Glomerular visceral epithelial cell (primary cell): Measurements from ENCODE around the gene RANBP10.
"Not testable (repeated sequence)": the region's sequence is repeated elsewhere in the genome, so short reads cannot be mapped to it uniquely, and the experiment has no call there.

ENCODE experiments used
- DNase-seq: peaks from one replicate; pipeline ENCODE4 v3.0.0-alpha.2; 2016; ENCODE audit errors: extremely low spot score

RANBP10 gene

DNA sequence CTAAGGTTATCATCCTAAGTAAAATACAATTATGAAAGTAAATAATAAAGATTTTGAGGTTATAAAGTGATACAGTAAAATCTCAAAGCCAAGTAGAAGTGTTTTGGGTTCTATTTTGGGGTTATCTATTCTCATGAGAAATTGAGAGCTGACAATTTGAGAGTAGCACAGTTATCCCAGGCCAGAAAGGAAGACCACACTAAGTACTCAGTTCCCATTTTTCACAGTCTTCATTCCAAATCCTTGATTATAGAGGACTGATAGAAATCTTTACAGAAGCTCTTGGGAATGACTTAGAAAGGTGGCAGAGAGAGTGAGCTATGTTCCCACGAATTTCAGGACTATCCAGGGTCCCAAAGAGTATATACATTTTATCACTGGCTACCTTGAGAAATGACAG is 91.8 kb downstream of the RANBP10 start:
- no peak for DNase-seq

DNA sequence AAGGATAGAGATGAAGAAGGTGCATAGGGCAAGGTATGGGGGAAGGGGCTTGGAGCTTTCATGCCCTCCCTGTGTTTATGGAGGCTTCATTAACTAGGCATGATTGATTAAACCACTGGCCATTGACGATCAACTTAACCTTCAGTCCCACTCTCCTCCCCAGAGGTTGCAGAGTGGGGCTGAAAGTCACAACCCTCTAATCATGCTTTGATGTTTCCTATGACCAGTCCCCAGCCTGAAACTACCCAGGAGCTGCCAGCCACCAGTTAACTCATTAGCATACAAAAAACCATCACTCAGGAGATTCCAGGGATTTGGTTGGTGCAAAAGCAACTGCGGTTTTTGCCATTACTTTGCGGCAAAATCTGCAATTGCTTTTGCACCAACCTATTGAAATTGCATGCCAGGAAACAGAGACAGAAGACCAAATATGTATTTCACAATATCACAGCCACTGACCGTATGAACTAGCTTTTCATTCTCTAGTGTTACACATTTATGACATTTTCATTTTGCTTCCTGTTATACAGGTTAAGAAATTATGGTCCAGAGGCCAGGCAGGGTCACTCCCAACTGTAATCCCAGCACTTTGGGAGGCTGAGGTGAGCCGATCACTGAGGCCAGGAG is 92.6 kb downstream of the RANBP10 start:
- no peak for DNase-seq

DNA sequence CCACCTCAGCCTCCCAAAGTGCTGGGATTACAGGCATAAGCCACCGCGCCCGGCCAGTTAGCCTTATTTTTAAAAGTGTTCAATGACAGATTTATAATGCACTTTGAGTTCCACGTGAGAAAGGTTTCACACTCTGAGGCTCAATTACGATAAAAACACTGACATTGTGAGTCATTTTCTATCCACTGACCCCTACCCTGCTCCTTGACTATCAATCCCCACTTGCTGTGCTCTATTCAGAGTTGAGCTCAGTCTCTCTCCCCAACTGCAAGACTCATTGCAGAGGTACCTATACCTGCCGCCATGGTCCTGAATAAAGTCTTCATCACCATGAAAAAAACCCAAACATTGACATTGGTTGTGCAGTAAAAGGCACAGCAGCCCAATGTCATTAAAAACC is 95.8 kb downstream of the RANBP10 start:
- no peak for DNase-seq

DNA sequence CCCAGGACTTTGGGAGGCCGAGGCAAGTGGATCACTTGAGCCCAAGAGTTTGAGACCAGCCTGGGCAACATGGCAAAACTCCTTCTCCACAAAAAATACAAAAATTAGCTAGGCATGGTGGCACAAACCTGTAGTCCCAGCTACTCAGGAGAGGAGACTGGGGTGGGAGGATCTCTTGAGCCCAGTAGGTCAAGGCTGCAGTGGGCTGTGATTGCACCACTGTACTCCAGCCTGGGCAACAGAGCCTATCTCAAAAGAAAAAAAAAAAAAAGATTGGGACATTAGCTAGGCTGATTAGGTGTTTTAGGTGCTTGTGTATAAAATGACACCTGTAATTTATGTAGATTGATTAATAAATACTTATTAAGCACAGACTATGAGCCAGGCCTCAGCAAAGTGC is 97.3 kb downstream of the RANBP10 start:
- DNase-seq = no peak

DNA sequence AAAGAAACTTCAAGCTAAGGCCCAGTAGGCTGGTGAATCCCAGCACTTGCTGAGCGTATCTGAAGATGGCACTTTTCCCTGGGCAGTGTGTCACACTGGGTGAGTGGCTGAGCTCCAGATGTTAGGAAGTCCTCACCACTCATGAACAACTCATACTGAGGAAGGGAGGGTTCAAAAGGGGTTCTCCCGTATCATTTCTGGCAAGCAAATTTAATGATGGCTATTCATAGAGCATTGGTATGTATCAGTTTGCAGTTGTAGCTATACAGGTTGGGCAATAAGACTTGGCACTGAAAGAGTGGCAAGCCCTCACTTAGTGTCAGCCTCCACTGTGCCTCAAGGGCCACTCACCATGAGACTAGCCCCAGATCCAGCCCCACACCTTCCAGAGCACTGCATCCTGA is 98.0 kb downstream of the RANBP10 start:
- no peak for DNase-seq

DNA sequence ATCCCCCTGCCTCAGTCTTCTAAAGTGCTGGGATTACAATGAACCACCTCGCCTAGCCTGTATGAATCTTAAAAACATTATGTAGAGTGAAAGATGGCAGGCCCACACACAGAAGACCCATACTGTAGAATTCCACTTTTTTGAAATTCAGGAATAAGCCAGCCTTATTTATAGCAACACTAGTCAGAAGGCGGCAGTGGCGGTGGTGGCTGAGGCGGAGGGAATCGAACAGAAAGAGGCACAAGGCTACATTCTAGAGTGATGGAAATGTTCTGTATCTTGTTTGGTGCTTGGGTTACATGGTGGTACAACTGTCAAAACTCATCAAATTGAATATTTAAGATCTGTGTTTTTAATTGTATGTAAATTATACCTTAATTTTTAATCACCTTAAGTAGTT is 98.6 kb downstream of the RANBP10 start:
- no peak for DNase-seq

DNA sequence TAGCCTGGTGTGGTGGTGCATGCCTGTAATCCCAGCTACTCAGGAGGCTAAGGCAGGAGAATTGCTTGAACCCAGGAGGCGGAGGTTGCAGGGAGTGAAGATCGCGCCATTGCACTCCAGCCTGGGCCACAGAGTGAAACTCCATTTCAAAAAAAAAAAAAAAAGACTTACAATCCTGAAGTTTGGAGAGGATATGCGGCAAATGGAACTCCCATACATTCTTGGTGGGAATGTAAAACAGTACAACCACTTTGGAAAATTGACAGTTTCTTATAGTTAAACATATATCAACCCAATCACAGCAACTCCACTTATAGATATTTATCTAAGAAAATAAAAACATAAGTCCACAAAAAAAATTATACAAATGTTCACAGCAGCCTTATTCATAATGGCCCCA is 99.2 kb downstream of the RANBP10 start:
- no peak for DNase-seq

DNA sequence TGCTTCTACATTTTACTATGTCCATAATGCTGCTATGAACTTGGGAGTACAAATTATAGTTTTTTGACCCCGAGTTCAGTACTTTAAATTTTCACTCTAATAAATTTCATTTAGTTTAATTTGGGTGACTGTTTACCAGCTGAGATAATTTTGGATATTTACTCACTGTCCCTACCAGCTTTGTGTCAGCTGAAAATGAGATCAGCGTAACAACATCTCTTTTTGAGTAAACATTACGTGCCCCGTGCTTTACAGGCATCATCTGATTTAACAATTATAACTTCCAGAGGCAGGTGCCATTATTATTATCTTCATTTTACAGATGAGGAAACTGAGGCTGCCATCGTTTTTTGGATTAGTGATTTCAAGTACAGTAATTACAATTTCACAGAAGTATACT is 102.2 kb downstream of the RANBP10 start:
- no peak for DNase-seq

DNA sequence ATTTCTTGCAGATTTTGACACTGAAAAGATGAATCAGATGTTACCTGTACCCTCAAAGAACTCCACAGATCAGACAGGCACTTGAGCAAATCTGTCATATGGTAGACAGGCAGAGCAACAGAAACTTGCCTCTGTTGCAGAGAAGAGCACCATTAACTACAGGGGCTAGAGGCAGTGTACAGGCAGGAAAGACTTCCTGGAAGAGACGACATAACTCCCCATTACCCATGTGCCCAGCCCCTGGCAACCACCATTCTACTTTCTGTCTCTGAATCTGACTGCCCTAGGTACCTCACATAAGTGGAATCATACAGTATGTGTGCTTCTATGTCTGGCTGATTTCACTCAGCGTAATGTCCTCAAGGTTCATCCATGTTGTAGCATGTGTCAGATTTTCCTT is 102.7 kb downstream of the RANBP10 start:
- no peak for DNase-seq

DNA sequence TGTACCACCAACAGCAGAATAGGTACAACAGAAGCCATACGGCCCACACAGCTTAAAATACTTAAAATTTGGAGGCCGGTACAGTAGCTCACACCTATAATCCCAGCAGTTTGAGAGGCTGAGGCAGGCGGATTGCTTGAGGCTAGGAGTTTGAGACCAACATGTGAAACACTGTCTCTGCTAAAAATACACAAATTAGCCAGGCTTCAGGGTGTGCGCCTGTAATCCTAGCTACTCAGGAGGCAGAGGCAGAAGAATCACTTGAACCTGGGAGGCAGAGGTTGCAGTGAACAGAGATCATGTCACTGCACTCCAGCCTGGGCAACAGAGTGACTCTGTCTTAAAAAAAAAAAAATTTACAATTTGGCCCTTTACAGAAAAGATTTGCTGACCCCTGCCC is 104.2 kb downstream of the RANBP10 start:
- no peak for DNase-seq

DNA sequence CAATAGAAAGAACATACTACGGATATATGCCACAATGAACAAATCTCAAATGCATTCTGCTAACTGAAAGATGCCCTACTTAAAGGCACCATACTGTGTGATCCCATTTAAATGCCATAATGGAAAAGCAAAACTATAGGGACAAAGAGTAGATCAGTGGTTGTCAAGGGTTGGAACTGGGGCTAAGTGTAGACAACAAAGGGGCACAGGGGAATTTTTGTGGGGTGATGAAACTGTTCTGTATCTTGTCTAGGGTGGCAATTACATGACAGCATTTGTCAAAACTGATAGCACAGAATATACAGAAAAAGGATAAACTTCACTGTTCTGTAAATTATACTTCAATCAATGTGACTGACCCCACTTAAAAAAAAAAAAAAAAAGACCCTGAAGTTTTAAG is 104.9 kb downstream of the RANBP10 start:
- no peak for DNase-seq

DNA sequence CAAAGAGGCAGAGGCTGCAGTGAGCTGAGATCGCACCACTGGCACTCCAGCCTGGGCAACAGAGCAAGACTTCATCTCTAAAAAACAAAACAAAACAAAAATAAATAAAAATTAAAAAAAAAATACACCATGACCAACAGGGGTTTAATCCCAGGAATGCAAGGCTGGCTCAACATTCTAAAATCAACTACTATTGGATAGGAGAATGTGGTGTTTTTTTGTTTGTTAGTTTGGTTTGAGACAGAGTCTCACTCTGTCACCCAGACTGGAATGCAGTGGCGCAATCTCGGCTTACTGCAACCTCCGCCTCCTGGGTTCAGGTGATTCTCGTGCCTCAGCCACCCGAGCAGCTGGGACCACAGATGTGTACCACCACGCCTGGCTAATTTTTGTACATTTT is 107.1 kb downstream of the RANBP10 start:
- DNase-seq = no peak

DNA sequence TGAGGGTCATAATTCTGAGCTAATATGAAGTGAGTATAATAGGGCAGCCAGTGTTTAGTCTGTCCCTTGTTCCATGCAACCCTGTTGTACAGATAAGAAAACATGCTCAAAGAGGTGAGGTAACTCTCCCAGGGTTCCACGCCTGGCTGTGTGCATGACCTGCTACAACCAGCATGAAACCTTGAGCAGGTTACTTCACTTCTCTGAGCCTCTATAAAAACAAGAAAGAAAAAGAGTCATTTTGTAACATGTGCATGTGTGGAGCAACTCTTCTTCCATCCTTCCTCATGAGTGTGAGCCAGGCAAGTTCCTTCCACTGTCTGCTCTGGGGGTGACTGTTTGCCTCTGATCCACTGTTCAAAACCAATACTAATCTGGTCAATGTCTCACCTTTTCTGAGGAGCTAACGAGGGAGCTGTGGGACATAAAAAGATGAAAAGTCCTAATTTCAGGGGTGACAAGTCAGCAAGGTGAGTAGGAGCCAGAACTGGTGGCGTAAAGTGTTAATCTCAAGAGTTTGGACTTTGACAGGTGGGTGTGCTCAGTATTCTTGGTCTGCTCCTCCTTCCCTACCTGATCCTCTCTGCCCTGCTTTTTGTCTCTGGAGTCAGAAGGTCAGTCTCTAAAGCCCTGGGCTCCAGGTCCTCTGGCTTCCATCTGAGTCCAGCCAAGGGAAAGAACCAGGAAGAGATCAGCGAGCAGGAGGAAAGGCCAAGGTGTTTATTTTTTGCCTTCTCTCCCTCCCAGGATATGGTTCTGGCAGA is 108.8 kb downstream of the RANBP10 start:
- no peak for DNase-seq

DNA sequence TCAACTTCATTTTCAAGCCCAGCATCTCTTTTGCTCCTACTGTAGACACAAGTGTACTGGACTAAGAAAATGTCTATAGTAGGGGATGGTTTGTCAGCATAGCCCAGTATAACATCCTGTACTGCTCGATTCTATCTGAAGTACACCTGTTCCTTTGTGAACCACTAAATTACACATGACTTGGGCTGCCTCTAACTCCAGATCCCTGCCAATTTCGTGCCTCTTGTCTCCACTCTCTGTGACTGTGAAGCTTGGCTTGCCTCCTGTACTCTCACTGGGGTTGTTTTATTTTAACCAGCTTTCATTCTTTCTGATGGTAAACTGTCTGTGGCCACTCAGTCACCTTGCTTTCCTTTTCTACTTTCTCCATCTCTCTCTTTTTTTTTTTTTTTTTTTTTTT is 111.7 kb downstream of the RANBP10 start:
- no peak for DNase-seq

DNA sequence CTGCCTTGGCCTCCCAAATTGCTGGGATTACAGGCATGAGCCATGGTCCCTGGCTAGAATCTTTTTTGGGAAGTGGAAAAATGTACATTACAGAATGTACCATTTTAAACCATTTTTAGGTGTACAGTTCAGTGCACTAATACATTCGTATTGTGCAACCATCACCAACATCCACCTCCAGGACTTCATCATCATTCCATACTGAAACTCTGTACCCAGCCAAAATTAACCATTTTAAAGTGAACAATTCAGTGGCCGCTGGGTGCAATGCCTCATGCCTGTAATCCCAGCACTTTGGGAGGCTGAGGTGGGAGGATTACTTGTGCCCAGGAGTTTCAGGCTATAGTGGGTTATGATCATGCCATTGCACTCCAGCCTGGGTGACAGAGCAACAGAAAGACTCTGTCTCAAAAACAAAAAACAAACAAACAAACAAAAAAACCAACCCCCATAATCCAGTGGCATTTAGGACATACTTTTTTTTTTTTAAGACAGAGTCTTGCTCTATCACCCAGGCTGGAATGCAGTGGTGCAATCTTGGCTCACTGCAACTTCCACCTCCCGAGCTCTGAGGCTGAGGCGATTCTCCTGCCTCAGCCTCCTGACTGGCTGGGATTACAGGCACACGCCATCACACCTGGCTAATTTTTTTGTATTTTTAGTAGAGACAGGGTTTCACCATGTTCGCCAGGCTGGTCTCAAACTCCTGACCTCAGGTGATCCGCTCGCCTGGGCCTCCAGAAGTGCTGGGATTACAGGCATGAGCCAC is 112.7 kb downstream of the RANBP10 start:
- not testable (repeated sequence) for DNase-seq

DNA sequence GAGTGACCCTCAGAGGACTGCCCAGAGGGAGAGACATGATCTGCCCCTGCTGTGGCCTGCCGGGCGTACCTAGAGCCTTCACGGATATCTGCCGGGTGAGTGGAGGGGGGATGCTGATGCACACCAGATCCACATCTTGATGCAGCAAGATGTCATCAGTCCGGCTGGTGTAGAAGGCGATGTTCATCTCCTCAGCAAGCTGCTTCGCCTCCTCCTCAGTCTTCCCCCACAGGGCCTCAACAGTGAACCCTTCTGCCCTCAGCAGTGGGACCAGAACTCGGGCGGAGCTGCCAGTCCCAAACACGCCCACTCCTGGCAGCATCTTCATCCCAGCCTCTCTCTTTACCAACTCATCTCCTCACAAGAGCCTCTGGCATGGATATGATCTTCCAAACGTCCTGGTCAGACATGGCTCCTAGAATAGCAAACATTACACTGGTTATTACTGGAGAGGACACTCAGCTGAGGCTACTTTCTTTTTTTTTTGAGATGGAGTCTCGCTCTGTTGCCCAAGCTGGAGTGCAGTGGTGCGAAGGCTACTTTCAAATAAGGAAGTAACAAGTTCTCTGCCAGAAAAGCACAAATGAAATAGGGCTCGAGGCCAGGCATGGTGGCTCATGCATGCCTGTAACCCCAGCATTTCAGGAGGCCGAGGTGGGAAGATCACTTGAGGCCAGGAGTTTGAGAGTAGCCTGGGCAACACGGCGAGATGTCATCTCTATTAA is 120.8 kb downstream of the RANBP10 start:
- DNase-seq = no peak

DNA sequence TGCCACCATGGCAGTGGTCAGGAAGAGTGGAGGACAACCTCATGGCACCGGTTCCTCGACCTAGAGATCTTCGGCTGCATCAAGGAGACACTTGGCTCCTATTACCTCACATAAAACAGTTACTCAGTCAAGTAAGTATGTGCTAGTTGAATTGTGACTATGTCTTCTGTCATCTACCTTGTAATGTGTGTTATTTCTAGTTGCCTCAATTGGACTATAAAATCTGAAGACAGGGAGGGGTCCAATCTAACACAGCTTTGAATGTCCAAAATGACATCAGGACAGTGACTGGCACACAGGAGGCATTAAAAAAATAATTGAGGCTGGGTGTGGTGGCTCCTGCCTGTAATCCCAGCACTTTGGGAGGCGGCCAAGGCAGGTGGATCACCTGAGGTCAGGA is 122.6 kb downstream of the RANBP10 start:
- DNase-seq = no peak

DNA sequence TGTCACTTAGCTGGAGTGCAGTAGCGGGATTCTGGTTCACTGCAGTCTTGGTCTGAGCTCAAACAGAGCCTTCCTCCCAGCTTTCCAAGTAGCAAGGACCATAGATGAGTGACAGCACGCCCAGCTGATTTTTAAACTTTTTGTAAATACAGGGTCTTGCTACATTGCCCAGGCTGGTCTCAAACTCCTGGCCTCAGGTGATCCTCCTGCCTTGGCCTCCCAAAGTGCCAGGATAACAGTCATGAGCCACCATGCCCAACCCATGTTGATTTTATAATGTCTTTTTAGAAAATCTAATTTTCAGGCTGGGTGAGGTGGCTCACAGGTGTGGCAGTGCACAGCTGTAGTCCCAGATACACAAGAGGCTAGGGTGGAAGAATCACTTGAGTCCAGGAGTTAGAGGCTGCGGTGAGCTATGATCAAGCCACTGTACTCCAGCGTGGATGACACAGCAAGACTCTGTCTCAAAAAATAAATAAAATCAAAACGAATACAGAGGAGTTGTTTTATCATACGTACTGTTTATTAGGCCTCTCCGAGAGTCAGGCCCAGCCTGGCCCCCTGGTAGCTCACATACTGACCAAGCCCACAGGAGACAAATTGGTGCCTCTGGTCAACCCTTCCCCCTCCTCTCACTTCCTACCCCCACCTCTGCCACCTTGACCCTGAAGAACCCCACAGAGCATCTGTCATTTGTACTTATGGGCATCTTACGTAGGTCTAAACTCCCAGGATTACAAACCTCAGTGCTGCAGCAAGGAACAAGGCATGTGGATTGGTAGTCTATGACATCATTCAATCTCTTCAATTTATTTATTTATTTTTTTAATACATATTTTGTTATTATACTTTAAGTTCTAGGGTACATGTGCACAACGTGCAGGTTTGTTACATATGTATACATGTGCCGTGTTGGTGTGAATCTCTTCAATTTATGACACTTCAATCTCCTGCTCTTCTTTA is 126.1 kb downstream of the RANBP10 start:
- no peak for DNase-seq

DNA sequence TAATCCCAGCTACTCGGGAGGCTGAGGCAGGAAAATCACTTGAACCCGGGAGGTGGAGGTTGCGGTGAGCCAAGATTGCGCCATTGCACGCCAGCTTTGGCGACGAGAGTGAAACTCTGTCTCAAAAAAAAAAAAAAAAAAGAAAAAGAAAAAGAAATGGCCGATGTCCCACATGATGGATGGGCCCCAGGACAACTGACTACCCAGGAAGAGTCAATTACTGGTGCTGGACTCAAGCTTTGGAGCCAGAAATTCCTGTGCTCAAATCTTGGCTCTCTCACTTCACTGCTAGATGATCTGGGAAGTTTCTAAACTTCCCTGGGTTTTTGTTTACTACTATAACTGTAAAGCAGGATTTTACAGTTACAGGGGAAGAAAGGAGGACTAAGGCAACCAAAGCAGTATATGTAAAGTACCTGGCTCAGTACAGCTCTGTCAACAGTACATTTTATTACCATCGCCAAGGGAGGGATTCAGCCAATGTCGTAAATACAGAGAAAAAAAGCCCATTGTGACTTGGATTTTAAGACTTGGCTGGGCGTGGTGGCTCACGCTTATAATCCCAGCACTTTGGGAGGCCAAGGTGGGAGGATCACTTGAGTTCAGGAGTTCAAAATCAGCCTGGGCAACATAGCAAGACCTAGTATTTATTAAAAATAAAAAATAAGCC is 127.9 kb downstream of the RANBP10 start:
- no peak for DNase-seq

DNA sequence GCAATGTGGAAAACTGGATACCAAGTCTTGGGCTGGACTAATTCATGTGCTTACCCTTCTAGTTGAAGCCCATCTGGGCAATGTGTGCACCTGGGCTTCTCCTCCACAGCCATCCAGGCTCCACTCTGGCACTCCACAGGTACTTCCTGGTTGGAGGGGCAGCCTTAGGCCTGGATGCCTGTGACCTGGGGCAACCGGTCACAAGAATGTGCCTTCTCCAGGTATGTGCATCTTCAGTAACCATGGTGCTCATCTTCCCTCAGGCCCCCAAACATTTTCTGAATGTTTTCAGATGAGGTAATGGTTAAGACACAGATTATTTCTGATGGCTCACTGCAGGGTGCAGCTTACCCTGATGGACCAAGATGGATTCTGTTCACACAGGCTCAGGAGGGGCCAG is 128.6 kb downstream of the RANBP10 start:
- DNase-seq = no peak

DNA sequence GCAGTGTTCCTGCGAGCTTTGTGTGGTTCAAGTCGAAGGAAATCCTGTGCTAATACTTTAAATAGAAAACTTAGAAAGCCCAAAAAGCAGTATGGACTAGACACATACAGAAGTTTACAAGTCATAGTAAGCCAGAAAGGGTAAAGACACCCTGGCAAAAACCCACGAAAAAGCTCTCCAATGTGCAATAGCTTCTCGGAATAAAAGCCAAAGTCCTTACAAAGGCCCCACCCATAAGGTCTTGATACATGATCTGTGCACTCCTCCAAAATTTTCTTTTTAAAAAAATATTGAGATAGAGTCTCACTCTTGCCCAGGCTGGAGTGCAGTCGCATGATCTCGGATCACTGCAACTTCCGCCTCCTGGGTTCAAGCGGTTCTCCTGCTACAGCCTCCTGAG is 129.4 kb downstream of the RANBP10 start:
- DNase-seq = no peak
